Body of pancreas (tissue), 4 donors: Measurements from ENCODE around the gene ABR.

Experiments
- CTCF ChIP-seq, 7 experiments: fragments of 450-650 bp in 4 of 7; fragments of 200-600 bp in 3 of 7; sonication (generic) in 3 of 7; IDR thresholded peaks; one replicate each; pipeline ENCODE4 v1.5.1; 2016 to 2019; ENCODE audit warnings: antibody characterized with exemption in 7 of 7
- POLR2A ChIP-seq, 3 donors: fragments of 450-650 bp; IDR thresholded peaks; one replicate each; pipeline ENCODE4 v1.6.1; 2016; ENCODE audit warnings: antibody characterized with exemption in 3 of 3, mild to moderate bottlenecking in 2 of 3

- TF ChIP-seq CTCF (IDR thresholded peaks at IDR 0.05) (no peak), POLR2A (IDR thresholded peaks at IDR 0.05) (no peak)
Observed at GRCh38 chr17:1108478-1108764, 71.4 kb downstream of the ABR start.
